ENCODE measurements around the gene VAPB. TPM values are rescaled to one million over a fixed set of nuclear protein-coding genes. Genes with fewer than 3 reads are reported as not detected.

Gene VAPB
- total RNA-seq, 2 experiments from 2014 or later = 32.8 to 35.6 TPM

GRCh38 chr20:58440021-58440767, 51.2 kb downstream of the VAPB start:
- peaks cover 40% of the 10 kb centered on the region for H3K36me3 Mint-ChIP-seq
- no peak overlapping the region for H3K4me3 Mint-ChIP-seq
- no peaks in the 10 kb centered on the region for H3K27me3 Mint-ChIP-seq

GRCh38 chr20:58441723-58442122, 52.7 kb downstream of the VAPB start:
- H3K36me3 Mint-ChIP-seq = peaks cover 35% of the 10 kb centered on the region
- H3K9me3 Mint-ChIP-seq = no peaks in the 10 kb centered on the region
- DNase-seq (no peak), ATAC-seq (ENCODE audit: low read depth) (no peak)
- no peak overlapping the region for H3K4me3 Mint-ChIP-seq
- POLR2A ChIA-PET = no interaction called here
- no peaks in the 10 kb centered on the region for H3K27me3 Mint-ChIP-seq
- peaks cover 31% of the 10 kb centered on the region for H3K4me1 Mint-ChIP-seq
- H3K27ac Mint-ChIP-seq = no peak overlapping the region

More at GRCh38 chr20:58440021-58440767, 51.2 kb downstream of the VAPB start:
- no peak overlapping the region for H3K27ac Mint-ChIP-seq
- peaks cover 27% of the 10 kb centered on the region for H3K4me1 Mint-ChIP-seq
- ATAC-seq (ENCODE audit: low read depth) (no peak), DNase-seq (no peak)
- POLR2A ChIA-PET = no interaction called here
- H3K9me3 Mint-ChIP-seq = no peaks in the 10 kb centered on the region

GRCh38 chr20:58444746-58445255, 55.8 kb downstream of the VAPB start:
- peaks cover 26% of the 10 kb centered on the region for H3K4me1 Mint-ChIP-seq
- no peak for ATAC-seq (ENCODE audit: low read depth)
- peaks cover 25% of the 10 kb centered on the region for H3K36me3 Mint-ChIP-seq
- H3K27ac Mint-ChIP-seq = no peak overlapping the region
- no peaks in the 10 kb centered on the region for H3K27me3 Mint-ChIP-seq
- no peaks in the 10 kb centered on the region for H3K9me3 Mint-ChIP-seq
- POLR2A ChIA-PET = no interaction called here
- no peak for DNase-seq
- no peak overlapping the region for H3K4me3 Mint-ChIP-seq

GRCh38 chr20:58446264-58446959, 57.4 kb downstream of the VAPB start:
- H3K36me3 Mint-ChIP-seq = peaks cover 24% of the 10 kb centered on the region
- peaks cover 24% of the 10 kb centered on the region for H3K4me1 Mint-ChIP-seq

GRCh38 chr20:58446960-58447265, 57.9 kb downstream of the VAPB start:
- Mint-ChIP-seq H3K27ac (peak overlapping the region; percentile 45), H3K27me3 (no peaks in the 10 kb centered on the region), H3K4me3 (no peak overlapping the region), H3K36me3 (peaks cover 26% of the 10 kb centered on the region), H3K4me1 (peaks cover 20% of the 10 kb centered on the region), H3K9me3 (no peaks in the 10 kb centered on the region)
- ATAC-seq (ENCODE audit: low read depth) (no peak), DNase-seq (no peak)
- POLR2A ChIA-PET = interaction anchor here (0.6 kb wide), 1 partner anchor 16 kb away, joined by 4 read pairs; no protein-coding TSS in a partner anchor

More at GRCh38 chr20:58446264-58446959, 57.4 kb downstream of the VAPB start:
- DNase-seq = no peak
- POLR2A ChIA-PET = interaction anchor here (0.6 kb wide), 1 partner anchor 16 kb away, joined by 4 read pairs; no protein-coding TSS in a partner anchor
- Mint-ChIP-seq H3K27me3 (no peaks in the 10 kb centered on the region), H3K27ac (peak overlapping the region; percentile 45), H3K9me3 (no peaks in the 10 kb centered on the region), H3K4me3 (no peak overlapping the region)
- ATAC-seq (ENCODE audit: low read depth) = no peak

- no peak for DNase-seq
- Mint-ChIP-seq H3K9me3 (no peaks in the 10 kb centered on the region), H3K4me3 (no peak overlapping the region), H3K36me3 (peaks cover 27% of the 10 kb centered on the region), H3K27me3 (no peaks in the 10 kb centered on the region), H3K27ac (no peak overlapping the region), H3K4me1 (peaks cover 23% of the 10 kb centered on the region)
- peak; percentile 50 for ATAC-seq (ENCODE audit: low read depth)
- POLR2A ChIA-PET = no interaction called here
Measured at GRCh38 chr20:58447511-58448391, 58.7 kb downstream of the VAPB start.

GRCh38 chr20:58448958-58449357, 59.9 kb downstream of the VAPB start:
- ATAC-seq (ENCODE audit: low read depth) (no peak), DNase-seq (no peak)
- POLR2A ChIA-PET = no interaction called here
- Mint-ChIP-seq H3K27ac (no peak overlapping the region), H3K36me3 (peaks cover 29% of the 10 kb centered on the region), H3K4me1 (peaks cover 21% of the 10 kb centered on the region), H3K27me3 (no peaks in the 10 kb centered on the region), H3K9me3 (peaks cover 2% of the 10 kb centered on the region), H3K4me3 (no peak overlapping the region)

- no peak overlapping the region for H3K27ac Mint-ChIP-seq
Measured at GRCh38 chr20:58449681-58450221, 60.7 kb downstream of the VAPB start.

GRCh38 chr20:58450254-58450653, 61.2 kb downstream of the VAPB start:
- Mint-ChIP-seq H3K27me3 (no peaks in the 10 kb centered on the region), H3K27ac (no peak overlapping the region), H3K36me3 (peaks cover 28% of the 10 kb centered on the region), H3K9me3 (peaks cover 5% of the 10 kb centered on the region), H3K4me3 (no peak overlapping the region), H3K4me1 (peaks cover 13% of the 10 kb centered on the region)
- ATAC-seq (ENCODE audit: low read depth) = no peak
- DNase-seq = no peak
- POLR2A ChIA-PET = no interaction called here

More at GRCh38 chr20:58449681-58450221, 60.7 kb downstream of the VAPB start:
- H3K36me3 Mint-ChIP-seq = peaks cover 30% of the 10 kb centered on the region
- peaks cover 4% of the 10 kb centered on the region for H3K9me3 Mint-ChIP-seq
- no peak overlapping the region for H3K4me3 Mint-ChIP-seq
- POLR2A ChIA-PET = no interaction called here
- DNase-seq (no peak), ATAC-seq (ENCODE audit: low read depth) (no peak)
- H3K4me1 Mint-ChIP-seq = peaks cover 16% of the 10 kb centered on the region
- H3K27me3 Mint-ChIP-seq = no peaks in the 10 kb centered on the region

- POLR2A ChIA-PET = no interaction called here
- no peak overlapping the region for H3K4me3 Mint-ChIP-seq
- H3K9me3 Mint-ChIP-seq = peaks cover 5% of the 10 kb centered on the region
- ATAC-seq (ENCODE audit: low read depth) (no peak), DNase-seq (no peak)
- peaks cover 33% of the 10 kb centered on the region for H3K36me3 Mint-ChIP-seq
- peaks cover 3% of the 10 kb centered on the region for H3K4me1 Mint-ChIP-seq
- no peak overlapping the region for H3K27ac Mint-ChIP-seq
- H3K27me3 Mint-ChIP-seq = no peaks in the 10 kb centered on the region
Measured at GRCh38 chr20:58452667-58453255, 63.7 kb downstream of the VAPB start.

GRCh38 chr20:58453391-58453790, 64.4 kb downstream of the VAPB start:
- POLR2A ChIA-PET = no interaction called here
- Mint-ChIP-seq H3K9me3 (peaks cover 5% of the 10 kb centered on the region), H3K4me1 (peaks cover 3% of the 10 kb centered on the region), H3K36me3 (peaks cover 33% of the 10 kb centered on the region), H3K27ac (no peak overlapping the region), H3K4me3 (no peak overlapping the region), H3K27me3 (no peaks in the 10 kb centered on the region)
- DNase-seq (no peak), ATAC-seq (ENCODE audit: low read depth) (no peak)

GRCh38 chr20:58454460-58454859, 65.4 kb downstream of the VAPB start:
- peaks cover 5% of the 10 kb centered on the region for H3K9me3 Mint-ChIP-seq
- H3K4me3 Mint-ChIP-seq = no peak overlapping the region
- H3K27ac Mint-ChIP-seq = no peak overlapping the region
- POLR2A ChIA-PET = no interaction called here
- peaks cover 33% of the 10 kb centered on the region for H3K36me3 Mint-ChIP-seq
- H3K27me3 Mint-ChIP-seq = no peaks in the 10 kb centered on the region
- peaks cover 6% of the 10 kb centered on the region for H3K4me1 Mint-ChIP-seq
- no peak for ATAC-seq (ENCODE audit: low read depth)
- no peak for DNase-seq
